ENCODE measurements around the gene CLCC1.
A peak's percentile ranks its signal among the peaks of the same experiment; 100 is the strongest.

CLCC1 gene

GRCh38 chr1:108955881-108956280, 7.4 kb downstream of the CLCC1 start:
- Mint-ChIP-seq H3K9me3 (no peaks in the 10 kb centered on the region), H3K36me3 (ENCODE audit: low read depth) (peaks cover 65% of the 10 kb centered on the region), H3K27ac (peak overlapping the region; percentile 72), H3K4me1 (peaks cover 15% of the 10 kb centered on the region), H3K4me3 (no peak overlapping the region), H3K27me3 (ENCODE audit: low read depth, poor library complexity) (no peaks in the 10 kb centered on the region)
- TF ChIP-seq, protein P1, sequence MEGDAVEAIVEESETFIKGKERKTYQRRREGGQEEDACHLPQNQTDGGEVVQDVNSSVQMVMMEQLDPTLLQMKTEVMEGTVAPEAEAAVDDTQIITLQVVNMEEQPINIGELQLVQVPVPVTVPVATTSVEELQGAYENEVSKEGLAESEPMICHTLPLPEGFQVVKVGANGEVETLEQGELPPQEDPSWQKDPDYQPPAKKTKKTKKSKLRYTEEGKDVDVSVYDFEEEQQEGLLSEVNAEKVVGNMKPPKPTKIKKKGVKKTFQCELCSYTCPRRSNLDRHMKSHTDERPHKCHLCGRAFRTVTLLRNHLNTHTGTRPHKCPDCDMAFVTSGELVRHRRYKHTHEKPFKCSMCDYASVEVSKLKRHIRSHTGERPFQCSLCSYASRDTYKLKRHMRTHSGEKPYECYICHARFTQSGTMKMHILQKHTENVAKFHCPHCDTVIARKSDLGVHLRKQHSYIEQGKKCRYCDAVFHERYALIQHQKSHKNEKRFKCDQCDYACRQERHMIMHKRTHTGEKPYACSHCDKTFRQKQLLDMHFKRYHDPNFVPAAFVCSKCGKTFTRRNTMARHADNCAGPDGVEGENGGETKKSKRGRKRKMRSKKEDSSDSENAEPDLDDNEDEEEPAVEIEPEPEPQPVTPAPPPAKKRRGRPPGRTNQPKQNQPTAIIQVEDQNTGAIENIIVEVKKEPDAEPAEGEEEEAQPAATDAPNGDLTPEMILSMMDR (IDR thresholded peaks at IDR 0.05): no peak
- DNase-seq: no peak

- Mint-ChIP-seq H3K9me3 (no peaks in the 10 kb centered on the region), H3K4me3 (no peak overlapping the region), H3K27ac (peak overlapping the region; percentile 37), H3K4me1 (peaks cover 10% of the 10 kb centered on the region), H3K36me3 (ENCODE audit: low read depth) (peaks cover 60% of the 10 kb centered on the region), H3K27me3 (ENCODE audit: low read depth, poor library complexity) (no peaks in the 10 kb centered on the region)
- no peak for DNase-seq
- TF ChIP-seq, protein P1 (IDR thresholded peaks at IDR 0.05): no peak
Observed at GRCh38 chr1:108955111-108955510, 8.2 kb downstream of the CLCC1 start.

DNA sequence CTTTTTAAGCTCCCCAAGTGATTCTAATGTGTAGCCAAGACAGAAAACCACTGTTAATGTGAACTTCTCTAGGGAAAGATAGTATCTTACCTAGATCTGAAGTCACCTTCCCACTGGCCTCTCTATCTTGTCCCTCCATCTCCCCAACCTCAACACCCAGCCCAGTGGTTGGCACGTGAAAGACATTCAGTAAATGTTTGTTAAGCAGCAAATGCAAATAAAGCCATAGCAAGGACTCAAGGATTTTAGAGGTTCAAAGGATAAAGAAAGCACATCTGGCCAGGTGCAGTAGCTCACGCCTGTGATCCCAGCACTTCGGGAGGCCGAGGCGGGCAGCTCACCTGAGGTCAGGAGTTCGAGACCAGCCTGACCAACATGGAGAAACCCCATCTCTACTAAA, 9.8 kb downstream of the CLCC1 start:
- TF ChIP-seq, protein P1 (IDR thresholded peaks at IDR 0.05): no peak
- Mint-ChIP-seq H3K27ac (no peak overlapping the region), H3K27me3 (ENCODE audit: low read depth, poor library complexity) (no peaks in the 10 kb centered on the region), H3K9me3 (no peaks in the 10 kb centered on the region), H3K36me3 (ENCODE audit: low read depth) (peaks cover 48% of the 10 kb centered on the region), H3K4me1 (peaks cover 12% of the 10 kb centered on the region), H3K4me3 (no peak overlapping the region)
- DNase-seq: no peak

DNA sequence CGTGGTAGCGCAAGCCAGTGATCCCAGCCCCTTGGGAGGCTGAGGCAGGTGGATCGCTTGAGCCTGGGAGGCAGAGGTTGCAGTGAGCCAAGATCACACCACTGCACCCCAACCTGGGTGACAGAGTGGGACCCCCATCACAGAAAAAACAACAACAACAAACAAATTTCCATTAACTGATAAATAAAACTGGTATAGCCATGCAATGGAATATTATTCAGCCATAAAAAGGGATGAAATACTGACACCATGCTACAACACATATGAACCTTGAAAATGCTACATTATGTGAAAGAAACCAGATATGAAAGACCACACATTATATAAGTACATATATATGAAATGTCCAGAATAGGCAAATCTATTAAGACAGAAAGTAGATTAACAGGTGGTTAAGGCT, 12.0 kb downstream of the CLCC1 start:
- H3K9me3 Mint-ChIP-seq: no peaks in the 10 kb centered on the region
- peaks cover 47% of the 10 kb centered on the region for H3K36me3 Mint-ChIP-seq (ENCODE audit: low read depth)
- TF ChIP-seq, protein P1 (IDR thresholded peaks at IDR 0.05): no peak
- H3K4me3 Mint-ChIP-seq: no peak overlapping the region
- H3K27me3 Mint-ChIP-seq (ENCODE audit: low read depth, poor library complexity): no peaks in the 10 kb centered on the region
- DNase-seq: no peak
- H3K27ac Mint-ChIP-seq: no peak overlapping the region
- peaks cover 5% of the 10 kb centered on the region for H3K4me1 Mint-ChIP-seq

DNA sequence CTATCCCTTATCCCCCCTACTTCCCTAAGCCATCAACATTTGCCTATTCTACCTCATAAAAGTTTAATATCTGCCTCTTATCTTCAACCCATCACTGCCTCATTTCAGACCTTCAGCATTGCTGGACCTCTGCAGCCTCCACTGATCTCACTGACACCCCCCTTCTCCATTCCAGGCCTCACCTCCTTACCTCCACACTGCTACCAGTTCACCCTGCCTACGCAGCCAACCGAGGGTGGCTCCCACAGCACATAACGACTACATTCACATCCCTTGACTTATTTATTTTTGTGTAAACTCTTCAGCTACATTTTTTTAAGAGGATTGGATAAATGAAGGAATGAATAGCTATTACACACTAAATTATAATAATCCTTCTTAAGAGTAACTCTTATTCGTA, 14.2 kb downstream of the CLCC1 start:
- H3K4me3 Mint-ChIP-seq: no peak overlapping the region
- no peaks in the 10 kb centered on the region for H3K27me3 Mint-ChIP-seq (ENCODE audit: low read depth, poor library complexity)
- no peaks in the 10 kb centered on the region for H3K9me3 Mint-ChIP-seq

More for the DNA sequence above, 14.2 kb downstream of the CLCC1 start:
- Mint-ChIP-seq H3K36me3 (ENCODE audit: low read depth) (peaks cover 41% of the 10 kb centered on the region), H3K27ac (no peak overlapping the region), H3K4me1 (peaks cover 5% of the 10 kb centered on the region)
- DNase-seq: no peak
- TF ChIP-seq, protein P1 (IDR thresholded peaks at IDR 0.05): no peak
